Panc1 (cell line): ENCODE data around the gene MAP3K6. TPM values are rescaled to one million over a fixed set of nuclear protein-coding genes. Genes with fewer than 3 reads are reported as not detected.

Experiments
- ATAC-seq: fragments of 200-7000 bp; cut with Tn5 transposase; 2 replicates; pipeline ENCODE4 v1.9.1; 2020; ENCODE audit warnings: mild to moderate bottlenecking, moderate library complexity
- BruUV-seq: library from RNA; stranded (reverse); fragments of 400-500 nt; replicated peaks from 2 replicates; lab custom pipeline; 2021; lab: Mats Ljungman, UMichigan
- CTCF ChIA-PET: fragments of 300-600 bp; sonication (Branson Sonifier 250); formaldehyde crosslinking; loops from one replicate; lab custom pipeline; 2022; ENCODE audit warnings: antibody characterized with exemption; lab: Charles Lee
- POLR2A ChIA-PET: fragments of 300-600 bp; sonication (Branson Sonifier 250); formaldehyde crosslinking; loops from one replicate; lab custom pipeline; 2022; ENCODE audit warnings: antibody characterized with exemption; lab: Charles Lee
- DNase-seq: peaks from one replicate; pipeline ENCODE4 v3.0.0-alpha.2; 2010; ENCODE audit warnings: low read depth, low spot score
- H3K27ac ChIP-seq: 2 replicates; pipeline ENCODE4 v1.5.1; 2011; ENCODE audit warnings: mild to moderate bottlenecking, low read length, inconsistent platforms
- H3K27me3 ChIP-seq: fragments of 200-500 bp; sonication (Bioruptor generic); 2 replicates; pipeline ENCODE4 v1.6.0; 2014; ENCODE audit warnings: low read length, inconsistent platforms; ENCODE audit not compliant: control insufficient read depth, insufficient read depth
- H3K36me3 ChIP-seq: fragments of 200-500 bp; sonication (Bioruptor generic); 2 replicates; pipeline ENCODE4 v1.5.1; 2014; ENCODE audit warnings: inconsistent platforms, mild to moderate bottlenecking, low read length, moderate library complexity; ENCODE audit not compliant: control insufficient read depth, insufficient read depth
- H3K4me1 ChIP-seq: 2 replicates; pipeline ENCODE4 v1.5.1; 2011; ENCODE audit warnings: inconsistent platforms, mild to moderate bottlenecking, low read length, moderate library complexity; ENCODE audit not compliant: control insufficient read depth, insufficient read depth
- H3K4me3 ChIP-seq, 2 experiments: 2 replicates each; pipeline ENCODE4 v1.5.1; 2011 to 2012; ENCODE audit warnings: low read depth in 2 of 2, low read length in 2 of 2, mild to moderate bottlenecking in 2 of 2, inconsistent platforms in 1 of 2, moderate library complexity in 1 of 2
- H3K9me3 ChIP-seq: fragments of 200-500 bp; sonication (Bioruptor generic); 2 replicates; pipeline ENCODE4 v1.5.1; 2014; ENCODE audit warnings: low read depth, mild to moderate bottlenecking, inconsistent platforms, low read length, moderate library complexity; ENCODE audit not compliant: control insufficient read depth, insufficient read depth
- CTCF ChIP-seq: fragments of 450-650 bp; IDR thresholded peaks from 2 replicates; pipeline ENCODE4 v1.5.1; 2017; ENCODE audit warnings: mild to moderate bottlenecking
- POLR2AphosphoS5 ChIP-seq: IDR thresholded peaks from 2 replicates; pipeline ENCODE4 v1.6.1; 2012; ENCODE audit warnings: mild to moderate bottlenecking, low read depth, low read length, moderate library complexity
- REST ChIP-seq, 2 experiments: IDR thresholded peaks; 2 replicates each; pipeline ENCODE4 v1.6.1; 2011 to 2012; ENCODE audit warnings: low read depth in 2 of 2, control low read depth in 1 of 2, low read length in 1 of 2, mild to moderate bottlenecking in 1 of 2, moderate library complexity in 1 of 2; ENCODE audit not compliant: insufficient read depth in 1 of 2
- SIN3A ChIP-seq: IDR thresholded peaks from 2 replicates; pipeline ENCODE4 v1.6.1; 2012; ENCODE audit warnings: low read depth, mild to moderate bottlenecking, low read length, moderate library complexity, borderline replicate concordance; ENCODE audit not compliant: insufficient read depth
- TCF7L2 ChIP-seq: IDR thresholded peaks from 2 replicates; pipeline ENCODE4 v1.6.1; 2011; ENCODE audit warnings: mild to moderate bottlenecking, low read depth, low read length, inconsistent platforms
- in situ Hi-C: cut with HindIII; loops from 2 replicates; pipeline ENCODE4 v1.10.0; 2016; ENCODE audit warnings: low sequenced_read_pairs, low pct_unique_long_range_greater_than_20kb
- intact Hi-C: fragments of 100-400 bp; cut with micrococcal nuclease; formaldehyde crosslinking; loops from one replicate; pipeline ENCODE4 v1.10.0; 2022; ENCODE audit not compliant: unreplicated experiment
- total RNA-seq: library from RNA; stranded (reverse); gene quantifications from one replicate; pipeline ENCODE4 v1.2.1, GENCODE V29; 2021; ENCODE audit not compliant: unreplicated experiment

The MAP3K6 gene
- total RNA-seq, 1 experiment from 2014 or later = 56.9 TPM

GRCh38 chr1:27350663-27351540, 15.9 kb downstream of the MAP3K6 start:
- peak overlapping the region; percentile 42 for H3K27ac ChIP-seq
- ATAC-seq (peak; percentile 64), DNase-seq (no peak)
- H3K4me1 ChIP-seq = peaks cover 19% of the 10 kb centered on the region
- in situ Hi-C loops (no loop called here), intact Hi-C loops (no loop called here)
- H3K27me3 ChIP-seq = no peaks in the 10 kb centered on the region
- CTCF ChIA-PET = interaction anchor here (0.5 kb wide), 1 partner anchor 247 kb away, joined by 11 read pairs; no protein-coding TSS in a partner anchor
- H3K9me3 ChIP-seq = no peaks in the 10 kb centered on the region
- BruUV-seq = no TSS peak
- peak overlapping the region; percentile 11 to 30; a peak in 2 of 4 replicates for H3K4me3 ChIP-seq
- no peak for TF ChIP-seq TCF7L2
- TF ChIP-seq SIN3A = no peak
- TF ChIP-seq REST (IDR thresholded peaks at IDR 0.05; ENCODE audit: insufficient read depth in 1 of 2, low read depth in 2 of 2, low read length in 1 of 2) = no peak
- TF ChIP-seq POLR2AphosphoS5 = no peak
- TF ChIP-seq CTCF = no peak
- POLR2A ChIA-PET = interaction anchor here (0.5 kb wide), 1 partner anchor 344 kb away, joined by 3 read pairs; no protein-coding TSS in a partner anchor
- no peaks in the 10 kb centered on the region for H3K36me3 ChIP-seq

DNA sequence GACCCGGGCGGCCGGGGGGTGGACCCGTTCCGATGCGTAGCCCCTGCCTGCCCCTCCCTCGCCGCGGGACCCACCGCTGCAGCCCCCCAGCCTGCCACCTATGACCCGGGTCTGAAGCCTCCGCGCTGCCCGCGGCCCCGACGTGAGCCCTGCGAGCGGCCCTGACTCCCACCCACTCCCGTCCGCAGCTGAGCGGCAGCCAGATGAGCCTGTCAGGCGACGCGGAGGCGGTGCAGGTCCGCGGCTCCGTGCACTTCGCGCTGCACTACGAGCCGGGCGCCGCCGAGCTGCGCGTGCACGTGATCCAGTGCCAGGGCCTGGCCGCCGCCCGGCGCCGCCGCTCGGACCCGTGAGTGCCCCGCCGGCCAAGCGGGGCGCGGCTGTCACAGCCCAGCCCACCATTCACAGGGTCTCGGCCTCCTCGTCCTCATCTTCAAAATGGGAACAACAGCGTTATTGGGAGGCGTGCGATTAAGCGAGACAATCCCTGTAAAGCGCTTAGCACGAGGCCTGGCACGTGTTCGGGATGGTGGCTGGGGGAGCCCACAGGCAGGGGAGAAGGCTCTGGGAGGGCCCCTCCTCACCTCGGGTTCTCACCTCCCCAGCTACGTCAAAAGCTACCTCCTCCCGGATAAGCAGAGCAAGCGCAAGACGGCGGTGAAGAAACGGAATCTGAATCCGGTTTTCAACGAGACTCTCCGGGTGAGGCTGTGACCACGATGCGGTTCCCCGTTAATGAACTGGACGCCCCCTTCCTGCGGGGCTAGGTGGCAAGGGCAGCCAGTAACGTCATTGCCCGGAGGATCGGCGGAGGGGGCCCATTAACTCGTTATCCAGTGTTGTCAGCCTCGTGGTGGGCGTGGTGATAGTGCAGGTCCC, 16.7 kb downstream of the MAP3K6 start:
- Histone ChIP-seq H3K27ac (peak overlapping the region; percentile 83), H3K4me3 (peak overlapping the region; percentile 46 to 59), H3K36me3 (no peaks in the 10 kb centered on the region), H3K27me3 (no peaks in the 10 kb centered on the region), H3K9me3 (no peaks in the 10 kb centered on the region), H3K4me1 (peaks cover 19% of the 10 kb centered on the region)
- TF ChIP-seq POLR2AphosphoS5 (0 out of 2 replicates have a peak, but pooled peaks have one; percentile 9), TCF7L2 (no peak)
- ATAC-seq (peak; percentile 89), DNase-seq (no peak)
- in situ Hi-C loops = no loop called here
- intact Hi-C loops = no loop called here
- CTCF ChIA-PET = interaction anchor here (0.5 to 1.0 kb wide), 7 partner anchors 13 to 240 kb away, joined by 3 to 10 read pairs (median 4); no protein-coding TSS in a partner anchor
- BruUV-seq = no TSS peak
- POLR2A ChIA-PET = interaction anchor here (0.6 kb wide), 2 partner anchors 218 to 385 kb away, joined by 3 read pairs; no protein-coding TSS in a partner anchor
